Measurements from ENCODE around the gene LRCH3.

The LRCH3 gene

DNA sequence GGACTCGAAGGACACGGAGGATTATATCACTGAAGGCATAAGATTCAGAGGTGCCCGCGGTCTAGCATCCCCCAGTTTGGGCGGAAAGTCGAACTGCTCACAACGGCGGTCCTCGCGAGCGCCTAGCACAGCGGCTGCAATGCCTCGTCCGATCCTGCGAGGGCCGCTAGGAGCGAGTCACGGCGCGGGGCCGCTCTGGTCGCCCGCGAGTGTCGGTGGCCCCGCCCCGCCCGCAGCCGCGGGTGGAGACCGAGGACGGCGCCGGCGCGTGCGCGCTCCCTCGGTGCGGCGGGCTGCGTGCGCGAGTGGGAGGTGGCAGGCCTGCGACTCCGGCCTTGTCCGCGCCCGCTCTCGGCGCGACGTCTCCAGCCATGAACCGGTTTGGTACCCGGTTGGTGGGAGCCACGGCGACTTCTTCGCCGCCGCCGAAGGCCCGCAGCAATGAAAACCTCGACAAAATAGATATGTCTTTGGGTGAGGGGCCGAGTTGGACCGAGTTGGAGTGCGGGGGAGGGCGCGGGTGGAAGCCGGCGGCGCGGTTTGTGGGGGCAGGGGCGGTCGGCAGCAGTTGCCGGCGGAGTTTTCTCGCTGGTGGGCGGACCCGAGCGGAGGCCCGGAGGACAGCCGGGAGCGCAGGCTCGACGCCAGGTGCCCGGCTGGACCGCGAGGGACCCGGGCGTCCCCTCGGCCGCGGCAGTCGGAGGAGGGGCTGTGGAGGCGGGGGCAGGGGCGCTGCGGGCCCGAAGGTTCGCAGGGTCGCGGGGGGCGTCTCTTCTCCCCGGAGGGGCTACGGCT, 41.3 kb upstream of the LRCH3 start, which contains the start of gene FYTTD1:
Gene FYTTD1 (plus strand): TSS at position 283 of the 795 bp plus-strand sequence. CDS start 89 bp downstream, at position 372.
- peak within 1 kb of the TSS; percentile 84 for H3K4me3 ChIP-seq (ENCODE audit: low read length)
- peak; percentile 86 for DNase-seq (ENCODE audit: low read depth)
- peak; percentile 34 for TF ChIP-seq CTCF (conservative IDR thresholded peaks at IDR 0.05; ENCODE audit: low read length)

GRCh38 chr3:197750396-197750831, 40.6 kb upstream of the LRCH3 start:
- peak; percentile 19 for TF ChIP-seq CTCF (conservative IDR thresholded peaks at IDR 0.05; ENCODE audit: low read length)
- peak; percentile 70 for DNase-seq (ENCODE audit: low read depth)

GRCh38 chr3:197750858-197751737, 40.0 kb upstream of the LRCH3 start:
- peak; percentile 45 for DNase-seq (ENCODE audit: low read depth)
- TF ChIP-seq CTCF (conservative IDR thresholded peaks at IDR 0.05; ENCODE audit: low read length): no peak

More at GRCh38 chr3:197750396-197750831, 40.6 kb upstream of the LRCH3 start:
- H3K4me3 ChIP-seq (ENCODE audit: low read length): peak overlapping the region; percentile 84

GRCh38 chr3:197752107-197752506, 38.9 kb upstream of the LRCH3 start:
- DNase-seq (ENCODE audit: low read depth): no peak
- peak overlapping the region; percentile 84 for H3K4me3 ChIP-seq (ENCODE audit: low read length)
- TF ChIP-seq CTCF (conservative IDR thresholded peaks at IDR 0.05; ENCODE audit: low read length): no peak

More at GRCh38 chr3:197750858-197751737, 40.0 kb upstream of the LRCH3 start:
- peak overlapping the region; percentile 84 for H3K4me3 ChIP-seq (ENCODE audit: low read length)

DNA sequence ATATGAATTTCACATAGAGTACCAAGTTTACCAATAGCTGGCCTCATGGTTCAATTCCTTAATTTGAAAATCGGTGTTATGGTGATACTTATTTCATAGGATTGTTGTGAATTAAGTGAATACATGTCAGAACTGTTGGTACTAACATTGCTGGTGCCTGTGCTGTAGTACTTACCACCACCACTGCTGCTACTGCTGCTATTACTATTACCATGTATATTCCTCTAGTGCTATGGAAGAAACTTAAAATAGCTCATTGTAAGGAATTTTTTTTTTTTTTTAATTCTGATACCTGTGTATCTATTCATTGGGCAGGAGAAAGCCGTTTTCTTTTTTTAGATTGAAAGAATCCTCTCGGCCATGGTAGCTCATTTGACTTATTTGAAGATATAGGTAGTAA, 37.8 kb upstream of the LRCH3 start:
- no peak overlapping the region for H3K4me3 ChIP-seq (ENCODE audit: low read length)
- no peak for DNase-seq (ENCODE audit: low read depth)
- TF ChIP-seq CTCF (conservative IDR thresholded peaks at IDR 0.05; ENCODE audit: low read length): peak; percentile 18; the same call in 1 of the 2 replicates

DNA sequence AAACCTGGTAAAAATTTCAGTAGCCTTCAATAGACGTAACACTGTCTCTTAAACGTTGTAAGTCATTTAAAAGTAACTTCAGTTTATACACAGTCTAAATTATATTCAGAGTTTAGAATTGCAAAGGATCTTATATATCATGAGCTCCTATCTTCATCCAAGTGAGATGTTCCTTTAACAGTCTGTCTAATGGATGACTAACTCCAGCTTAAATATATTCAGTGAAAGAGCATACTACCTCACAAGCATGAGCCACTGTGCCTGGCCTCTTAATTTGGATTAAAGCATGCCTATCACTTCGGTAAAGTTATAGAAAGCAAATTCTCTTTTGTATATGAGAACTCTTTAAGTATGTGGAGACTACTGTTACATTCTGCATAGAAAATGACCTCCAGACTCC, 34.4 kb upstream of the LRCH3 start:
- no peak for TF ChIP-seq CTCF (conservative IDR thresholded peaks at IDR 0.05; ENCODE audit: low read length)
- H3K4me3 ChIP-seq (ENCODE audit: low read length): no peak overlapping the region
- DNase-seq (ENCODE audit: low read depth): no peak

Measured in AG10803 (cell line).